ENCODE measurements around the gene HOXD9. TPM values are rescaled to one million over a fixed set of nuclear protein-coding genes. Genes with fewer than 3 reads are reported as not detected.

Gene HOXD9
- total RNA-seq, 2 experiments from 2014 or later: not detected

- ChIA-PET CTCF (interaction anchor here (0.7 kb wide), 2 partner anchors 25 to 54 kb away, joined by 3 read pairs; no protein-coding TSS in a partner anchor), POLR2A (no interaction called here)
- intact Hi-C loops (cut with micrococcal nuclease): no loop called here
- H3K27me3 Mint-ChIP-seq: peaks cover 76% of the 10 kb centered on the region
- no peak within 1 kb of the TSS for H3K4me3 Mint-ChIP-seq
- no peaks in the 10 kb centered on the region for H3K36me3 Mint-ChIP-seq
- DNase-seq: no peak
- no peaks in the 10 kb centered on the region for H3K9me3 Mint-ChIP-seq
- no peak within 1 kb of the TSS for H3K27ac Mint-ChIP-seq
- H3K4me1 Mint-ChIP-seq (ENCODE audit: low read depth): peaks cover 8% of the 10 kb centered on the region
Measured at GRCh38 chr2:176151442-176152287, 29.1 kb downstream of the HOXD9 start, which contains the start of gene HOXD4. Gene HOXD4 (plus strand): TSS chr2:176151550. CDS start chr2:176151634, 84 bp downstream.

GRCh38 chr2:176152350-176153181 lies 30.0 kb downstream of the HOXD9 start:
- H3K27me3 Mint-ChIP-seq: peaks cover 73% of the 10 kb centered on the region
- peaks cover 13% of the 10 kb centered on the region for H3K4me1 Mint-ChIP-seq (ENCODE audit: low read depth)
- no peak for DNase-seq
- POLR2A ChIA-PET: no interaction called here
- intact Hi-C loops (cut with micrococcal nuclease): no loop called here
- H3K36me3 Mint-ChIP-seq: peaks cover 2% of the 10 kb centered on the region
- H3K4me3 Mint-ChIP-seq: no peak overlapping the region
- no peaks in the 10 kb centered on the region for H3K9me3 Mint-ChIP-seq
- CTCF ChIA-PET: interaction anchor here (1.4 kb wide), 1 partner anchor 9 kb away, joined by 3 read pairs; no protein-coding TSS in a partner anchor
- no peak overlapping the region for H3K27ac Mint-ChIP-seq

GRCh38 chr2:176154576-176155252 lies 32.2 kb downstream of the HOXD9 start:
- POLR2A ChIA-PET: no interaction called here
- intact Hi-C loops (cut with micrococcal nuclease): no loop called here
- H3K27ac Mint-ChIP-seq: no peak overlapping the region
- CTCF ChIA-PET: interaction anchor here (0.9 to 1.8 kb wide), 6 partner anchors 11 to 400 kb away, joined by 3 to 5 read pairs (median 4); no protein-coding TSS in a partner anchor
- H3K9me3 Mint-ChIP-seq: no peaks in the 10 kb centered on the region
- no peak overlapping the region for H3K4me3 Mint-ChIP-seq
- DNase-seq: no peak
- peaks cover 15% of the 10 kb centered on the region for H3K4me1 Mint-ChIP-seq (ENCODE audit: low read depth)
- peaks cover 66% of the 10 kb centered on the region for H3K27me3 Mint-ChIP-seq
- H3K36me3 Mint-ChIP-seq: peaks cover 4% of the 10 kb centered on the region

- ChIA-PET CTCF (interaction anchor here (1.4 kb wide), 2 partner anchors 15 to 300 kb away, joined by 4 read pairs; no protein-coding TSS in a partner anchor), POLR2A (no interaction called here)
- DNase-seq: no peak
- Mint-ChIP-seq H3K9me3 (no peaks in the 10 kb centered on the region), H3K36me3 (peaks cover 4% of the 10 kb centered on the region), H3K27me3 (peaks cover 64% of the 10 kb centered on the region), H3K4me3 (no peak overlapping the region), H3K27ac (no peak overlapping the region), H3K4me1 (ENCODE audit: low read depth) (peaks cover 15% of the 10 kb centered on the region)
- intact Hi-C loops (cut with micrococcal nuclease): no loop called here
Measured at GRCh38 chr2:176155356-176156044, 33.0 kb downstream of the HOXD9 start.

- no peak overlapping the region for H3K4me3 Mint-ChIP-seq
- intact Hi-C loops (cut with micrococcal nuclease): no loop called here
- H3K27ac Mint-ChIP-seq: no peak overlapping the region
Measured at GRCh38 chr2:176156301-176156806, 33.8 kb downstream of the HOXD9 start.

GRCh38 chr2:176156807-176157498 lies 34.4 kb downstream of the HOXD9 start, which contains the start of gene HOXD3:
Gene HOXD3 (plus strand): TSS chr2:176157307. CDS start chr2:176169115, 11,808 bp downstream.
- POLR2A ChIA-PET: no interaction called here
- intact Hi-C loops (cut with micrococcal nuclease): no loop called here
- Mint-ChIP-seq H3K36me3 (peaks cover 4% of the 10 kb centered on the region), H3K9me3 (no peaks in the 10 kb centered on the region), H3K27me3 (peaks cover 64% of the 10 kb centered on the region), H3K4me1 (ENCODE audit: low read depth) (peaks cover 12% of the 10 kb centered on the region), H3K27ac (peak within 1 kb of the TSS; percentile 38), H3K4me3 (peak within 1 kb of the TSS; percentile 10)
- no peak for DNase-seq
- CTCF ChIA-PET: no interaction called here

More at GRCh38 chr2:176156301-176156806, 33.8 kb downstream of the HOXD9 start:
- POLR2A ChIA-PET: no interaction called here
- CTCF ChIA-PET: no interaction called here
- peaks cover 4% of the 10 kb centered on the region for H3K36me3 Mint-ChIP-seq
- DNase-seq: no peak
- peaks cover 63% of the 10 kb centered on the region for H3K27me3 Mint-ChIP-seq
- peaks cover 14% of the 10 kb centered on the region for H3K4me1 Mint-ChIP-seq (ENCODE audit: low read depth)
- H3K9me3 Mint-ChIP-seq: no peaks in the 10 kb centered on the region

- peaks cover 12% of the 10 kb centered on the region for H3K4me1 Mint-ChIP-seq (ENCODE audit: low read depth)
- intact Hi-C loops (cut with micrococcal nuclease): no loop called here
- peak overlapping the region; percentile 38 for H3K27ac Mint-ChIP-seq
- peak overlapping the region; percentile 10 for H3K4me3 Mint-ChIP-seq
- H3K27me3 Mint-ChIP-seq: peaks cover 66% of the 10 kb centered on the region
- CTCF ChIA-PET: no interaction called here
- DNase-seq: no peak
- no peaks in the 10 kb centered on the region for H3K9me3 Mint-ChIP-seq
- POLR2A ChIA-PET: no interaction called here
- peaks cover 4% of the 10 kb centered on the region for H3K36me3 Mint-ChIP-seq
Measured at GRCh38 chr2:176157499-176158185, 35.1 kb downstream of the HOXD9 start.

GRCh38 chr2:176158186-176158591 lies 35.7 kb downstream of the HOXD9 start:
- DNase-seq: no peak
- Mint-ChIP-seq H3K36me3 (peaks cover 5% of the 10 kb centered on the region), H3K4me3 (no peak overlapping the region), H3K4me1 (ENCODE audit: low read depth) (peaks cover 12% of the 10 kb centered on the region), H3K27me3 (peaks cover 65% of the 10 kb centered on the region), H3K27ac (peak overlapping the region; percentile 38), H3K9me3 (no peaks in the 10 kb centered on the region)
- intact Hi-C loops (cut with micrococcal nuclease): no loop called here
- ChIA-PET POLR2A (no interaction called here), CTCF (interaction anchor here (0.9 kb wide), 1 partner anchor 18 kb away, joined by 3 read pairs; no protein-coding TSS in a partner anchor)

- no peak overlapping the region for H3K27ac Mint-ChIP-seq
- H3K4me3 Mint-ChIP-seq: no peak overlapping the region
- DNase-seq: no peak
- H3K9me3 Mint-ChIP-seq: no peaks in the 10 kb centered on the region
- H3K36me3 Mint-ChIP-seq: peaks cover 6% of the 10 kb centered on the region
- POLR2A ChIA-PET: no interaction called here
- peaks cover 12% of the 10 kb centered on the region for H3K4me1 Mint-ChIP-seq (ENCODE audit: low read depth)
- CTCF ChIA-PET: interaction anchor here (0.9 kb wide), 1 partner anchor 19 kb away, joined by 3 read pairs; no protein-coding TSS in a partner anchor
- intact Hi-C loops (cut with micrococcal nuclease): no loop called here
- peaks cover 70% of the 10 kb centered on the region for H3K27me3 Mint-ChIP-seq
Measured at GRCh38 chr2:176158855-176159662, 36.5 kb downstream of the HOXD9 start.

All from activated CD4-positive, alpha-beta memory T cell treated with anti-CD3 and anti-CD28 coated beads for 36 hours (primary cell).